SK-N-MC (cell line): ENCODE results near the gene SMIM8.

Source experiments
- EZH2 ChIP-seq: fragments of 200-600 bp; sonication (generic); IDR thresholded peaks from one replicate; pipeline ENCODE4 v1.6.1; 2017; ENCODE audit warnings: antibody characterized with exemption
- FOXP2 ChIP-seq: optimal IDR thresholded peaks from 2 replicates; pipeline ENCODE3; 2011; ENCODE audit warnings: mild to moderate bottlenecking, moderate library complexity; ENCODE audit not compliant: insufficient read depth; ENCODE audit errors: extremely low read length, control extremely low read depth
- POLR2AphosphoS5 ChIP-seq: IDR thresholded peaks from 2 replicates; pipeline ENCODE4 v1.6.1; 2012; ENCODE audit warnings: mild to moderate bottlenecking, low read depth, low read length, borderline replicate concordance

DNA sequence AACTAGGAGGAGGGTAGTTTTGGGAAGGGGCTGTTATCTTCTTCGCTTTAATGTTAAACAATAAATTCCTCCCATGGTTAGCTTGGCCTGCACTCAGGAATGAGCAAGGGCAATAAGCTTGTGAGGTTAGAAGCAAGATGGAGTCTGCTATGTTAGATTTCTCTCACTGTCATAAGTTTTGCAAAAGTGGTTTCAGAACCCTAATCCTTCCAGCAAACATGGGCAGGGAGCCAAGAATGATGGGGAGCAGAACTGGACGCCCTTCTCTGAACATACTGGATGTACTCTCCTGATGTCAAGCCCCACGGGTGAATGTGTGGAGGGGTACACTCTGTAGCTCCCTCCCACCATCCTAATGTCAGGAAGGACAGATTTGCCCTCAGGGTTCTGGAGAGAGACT, 44.5 kb downstream of the SMIM8 start:
- no peak for TF ChIP-seq EZH2
- TF ChIP-seq POLR2AphosphoS5 = no peak
- no peak for TF ChIP-seq FOXP2
